K562 (cell line): ENCODE data around the gene ANKRD65. TPM values are rescaled to one million over a fixed set of nuclear protein-coding genes. Genes with fewer than 3 reads are reported as not detected.
A peak's percentile ranks its signal among the peaks of the same experiment; 100 is the strongest.

Source experiments
- ASH1L ChIP-seq: fragments of 450-650 bp; IDR thresholded peaks from 2 replicates; pipeline ENCODE4 v1.6.1; 2018; ENCODE audit warnings: borderline replicate concordance, mild to moderate bottlenecking, low read depth; ENCODE audit not compliant: partially characterized antibody
- CHD1 ChIP-seq: fragments of 200-600 bp; sonication (generic); IDR thresholded peaks from one replicate; pipeline ENCODE4 v1.6.1; 2012; ENCODE audit warnings: mild to moderate bottlenecking, moderate library complexity, low read length, inconsistent platforms
- CREM ChIP-seq: IDR thresholded peaks from 2 replicates; pipeline ENCODE4 v1.6.1; 2014; ENCODE audit warnings: antibody characterized with exemption, low read depth
- DIDO1 ChIP-seq: fragments of 450-650 bp; IDR thresholded peaks from 2 replicates; pipeline ENCODE4 v1.6.1; 2016; ENCODE audit warnings: low read depth, missing biosample characterization, missing genetic modification characterization
- EHMT2 ChIP-seq: fragments of 450-650 bp; IDR thresholded peaks from 2 replicates; pipeline ENCODE4 v1.6.1; 2018; ENCODE audit warnings: antibody characterized with exemption
- ELF1 ChIP-seq: fragments of 200-800 bp; sonication (Bioruptor generic); IDR thresholded peaks from 2 replicates; pipeline ENCODE4 v1.6.1; 2016; ENCODE audit warnings: missing genetic modification characterization, missing compliant biosample characterization
- FOXK2 ChIP-seq, 2 experiments: fragments of 450-650 bp; IDR thresholded peaks in 1 of 2; conservative IDR thresholded peaks in 1 of 2; 2 replicates each; pipeline ENCODE4 v1.6.1; 2016; ENCODE audit warnings: low read depth in 2 of 2, mild to moderate bottlenecking in 1 of 2
- HNRNPH1 ChIP-seq: fragments of 200-400 bp; formaldehyde crosslinking; optimal IDR thresholded peaks from 2 replicates; pipeline ENCODE3; 2017; ENCODE audit warnings: low read depth, mild to moderate bottlenecking, low read length, moderate library complexity
- RFX1 ChIP-seq: fragments of 450-650 bp; IDR thresholded peaks from 2 replicates; pipeline ENCODE4 v1.6.1; 2016; ENCODE audit warnings: mild to moderate bottlenecking, moderate library complexity
- SMAD1 ChIP-seq: fragments of 150-350 bp; IDR thresholded peaks from 2 replicates; pipeline ENCODE4 v1.6.1; 2014; ENCODE audit warnings: low read length, low read depth; ENCODE audit not compliant: partially characterized antibody
- SMAD4 ChIP-seq: fragments of 250-450 bp; sonication (Bioruptor Pico); conservative IDR thresholded peaks from 2 replicates; pipeline ENCODE4 v1.8.0; 2021; ENCODE audit warnings: inconsistent platforms, mild to moderate bottlenecking, moderate library complexity
- TGIF2 ChIP-seq: sonication (generic); formaldehyde crosslinking; IDR thresholded peaks from 2 replicates; pipeline ENCODE4 v1.8.1; 2022; ENCODE audit warnings: mild to moderate bottlenecking, missing genetic modification reagents, moderate library complexity
- ZBTB1 ChIP-seq: sonication (generic); formaldehyde crosslinking; IDR thresholded peaks from 2 replicates; pipeline ENCODE4 v1.8.1; 2023; ENCODE audit warnings: missing genetic modification reagents, low read depth, mild to moderate bottlenecking, borderline replicate concordance
- ZZZ3 ChIP-seq: fragments of 450-650 bp; IDR thresholded peaks from 2 replicates; pipeline ENCODE4 v1.6.1; 2016; ENCODE audit warnings: antibody characterized with exemption, mild to moderate bottlenecking, moderate library complexity
- polyA plus RNA-seq, 8 experiments: library from polyadenylated mRNA; depleted of rRNA in 4 of 8; stranded (reverse) in 5 of 8; unstranded in 3 of 8; fragments of >200 nt; fragmentation: Nextera tagmentation in 2 of 8; fragmentation: Illumina TruSeq in 1 of 8; extraction: Ambion mirVana in 2 of 8; extraction: Trizol in 1 of 8; gene quantifications; 2 replicates each; pipeline versions ENCODE4 v1.2.1 to v1.2.3, GENCODE V29; 2011 to 2014; ENCODE audit warnings: inconsistent platforms in 1 of 8, missing spikeins in 1 of 8
- total RNA-seq, 7 experiments: library from RNA; depleted of rRNA in 6 of 7; stranded (reverse); fragments of >200 nt in 6 of 7; fragmentation: Illumina TruSeq in 2 of 7; extraction: Trizol in 2 of 7; gene quantifications; 2 replicates each; pipeline versions ENCODE4 v1.2.1 to v1.2.3, GENCODE V29; 2011 to 2021; ENCODE audit warnings: low replicate concordance in 1 of 7
- TF ChIP-seq, protein P1 (sequence below), 2 experiments: fragments of 450-650 bp in 1 of 2; sonication (generic) in 1 of 2; formaldehyde crosslinking in 1 of 2; IDR thresholded peaks in 1 of 2; conservative IDR thresholded peaks in 1 of 2; 2 replicates each; pipeline versions ENCODE4 v1.6.1 to v1.8.1; 2016 to 2023; ENCODE audit warnings: mild to moderate bottlenecking in 2 of 2, moderate library complexity in 2 of 2, inconsistent platforms in 1 of 2, missing genetic modification reagents in 1 of 2
- TF ChIP-seq, protein P2 (sequence below): sonication (generic); formaldehyde crosslinking; IDR thresholded peaks from 2 replicates; pipeline ENCODE4 v1.8.0; 2022; ENCODE audit warnings: mild to moderate bottlenecking, low read depth, missing genetic modification reagents
- TF ChIP-seq, protein P3 (sequence below): sonication (generic); formaldehyde crosslinking; IDR thresholded peaks from 2 replicates; pipeline ENCODE4 v1.8.0; 2022; ENCODE audit warnings: mild to moderate bottlenecking, missing genetic modification reagents, borderline replicate concordance

ANKRD65 gene
- total and polyA plus RNA-seq, 9 of the 15 experiments (the other 6 are each of a cell fraction or from before 2014, with no cell fraction given) = not detected

DNA sequence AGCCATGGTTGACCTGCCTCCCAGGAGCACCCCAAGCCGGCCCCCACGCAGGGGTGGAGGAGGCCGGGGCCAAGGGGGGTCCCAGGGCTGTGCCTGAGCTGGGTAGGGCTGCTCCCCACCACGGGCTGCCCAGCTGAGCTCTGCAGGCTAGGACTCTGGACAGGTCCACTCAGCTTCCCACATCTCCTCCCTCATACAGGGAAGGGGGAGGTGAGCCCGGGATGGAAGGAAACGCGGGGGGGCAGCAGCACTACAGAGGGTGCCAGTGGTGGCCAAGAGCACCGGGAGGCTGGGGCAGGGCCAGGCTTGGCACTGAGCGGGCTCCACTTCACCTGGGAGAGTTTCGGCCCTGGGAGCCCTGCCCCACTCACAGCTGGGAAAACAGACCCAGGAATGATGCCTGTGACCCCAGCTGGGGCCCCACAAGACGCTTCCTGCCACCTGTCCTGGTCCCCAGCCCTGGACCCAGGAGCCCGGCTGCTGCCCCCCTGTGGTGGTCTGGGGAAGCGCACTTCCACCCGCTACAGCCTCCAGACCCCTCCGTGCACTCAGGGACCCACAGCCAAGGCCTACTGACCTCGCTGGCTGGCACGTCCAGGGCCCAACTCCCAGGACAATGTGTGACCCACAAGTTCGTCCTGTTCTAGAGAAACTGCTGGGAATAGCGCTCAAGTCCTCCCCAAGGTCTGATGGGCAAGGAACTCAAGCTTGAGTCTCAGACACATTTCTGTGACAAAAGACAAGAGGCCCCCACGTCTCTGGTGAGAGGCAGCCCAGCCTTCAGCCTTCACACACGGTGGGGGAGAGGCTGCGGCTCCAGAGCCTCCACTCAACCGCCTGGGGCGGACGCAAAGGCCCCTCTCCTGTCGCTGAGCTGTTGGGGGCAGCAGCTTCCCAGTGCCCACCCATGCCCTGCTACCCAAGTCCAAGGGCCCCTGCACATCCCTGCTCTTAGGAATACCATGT is 49.0 kb downstream of the ANKRD65 start (continued):
- TF ChIP-seq, protein P1, sequence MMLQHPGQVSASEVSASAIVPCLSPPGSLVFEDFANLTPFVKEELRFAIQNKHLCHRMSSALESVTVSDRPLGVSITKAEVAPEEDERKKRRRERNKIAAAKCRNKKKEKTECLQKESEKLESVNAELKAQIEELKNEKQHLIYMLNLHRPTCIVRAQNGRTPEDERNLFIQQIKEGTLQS (IDR thresholded peaks at IDR 0.05) = no peak
- TF ChIP-seq, protein P1 (CRISPR knock-in tag; conservative IDR thresholded peaks at IDR 0.05) = no peak
- TF ChIP-seq SMAD4 (CRISPR knock-in tag) (no peak), SMAD1 (no peak), FOXK2 (conservative IDR thresholded peaks at IDR 0.05 in 1 of 2, IDR thresholded peaks at IDR 0.05 in 1 of 2; ENCODE audit: low read depth in 2 of 2) (no peak), CHD1 (no peak), HNRNPH1 (no peak), RFX1 (no peak), ELF1 (tag) (no peak), ZZZ3 (no peak), ZBTB1 (CRISPR knock-in tag) (0 out of 2 replicates have a peak, but pooled peaks have one; percentile 3), CREM (0 out of 2 replicates have a peak, but pooled peaks have one; percentile 27), EHMT2 (no peak), DIDO1 (tag) (no peak), TGIF2 (CRISPR knock-in tag) (0 out of 2 replicates have a peak, but pooled peaks have one; percentile 25), ASH1L (no peak)
- TF ChIP-seq, protein P2, sequence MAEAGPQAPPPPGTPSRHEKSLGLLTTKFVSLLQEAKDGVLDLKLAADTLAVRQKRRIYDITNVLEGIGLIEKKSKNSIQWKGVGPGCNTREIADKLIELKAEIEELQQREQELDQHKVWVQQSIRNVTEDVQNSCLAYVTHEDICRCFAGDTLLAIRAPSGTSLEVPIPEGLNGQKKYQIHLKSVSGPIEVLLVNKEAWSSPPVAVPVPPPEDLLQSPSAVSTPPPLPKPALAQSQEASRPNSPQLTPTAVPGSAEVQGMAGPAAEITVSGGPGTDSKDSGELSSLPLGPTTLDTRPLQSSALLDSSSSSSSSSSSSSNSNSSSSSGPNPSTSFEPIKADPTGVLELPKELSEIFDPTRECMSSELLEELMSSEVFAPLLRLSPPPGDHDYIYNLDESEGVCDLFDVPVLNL (CRISPR knock-in tag) = no peak
- TF ChIP-seq, protein P3, sequence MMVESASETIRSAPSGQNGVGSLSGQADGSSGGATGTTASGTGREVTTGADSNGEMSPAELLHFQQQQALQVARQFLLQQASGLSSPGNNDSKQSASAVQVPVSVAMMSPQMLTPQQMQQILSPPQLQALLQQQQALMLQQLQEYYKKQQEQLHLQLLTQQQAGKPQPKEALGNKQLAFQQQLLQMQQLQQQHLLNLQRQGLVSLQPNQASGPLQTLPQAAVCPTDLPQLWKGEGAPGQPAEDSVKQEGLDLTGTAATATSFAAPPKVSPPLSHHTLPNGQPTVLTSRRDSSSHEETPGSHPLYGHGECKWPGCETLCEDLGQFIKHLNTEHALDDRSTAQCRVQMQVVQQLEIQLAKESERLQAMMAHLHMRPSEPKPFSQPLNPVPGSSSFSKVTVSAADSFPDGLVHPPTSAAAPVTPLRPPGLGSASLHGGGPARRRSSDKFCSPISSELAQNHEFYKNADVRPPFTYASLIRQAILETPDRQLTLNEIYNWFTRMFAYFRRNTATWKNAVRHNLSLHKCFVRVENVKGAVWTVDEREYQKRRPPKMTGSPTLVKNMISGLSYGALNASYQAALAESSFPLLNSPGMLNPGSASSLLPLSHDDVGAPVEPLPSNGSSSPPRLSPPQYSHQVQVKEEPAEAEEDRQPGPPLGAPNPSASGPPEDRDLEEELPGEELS (CRISPR knock-in tag) = no peak
